CD4-positive, alpha-beta T cell treated with Interleukin-12 subunit alpha and Interleukin-12 subunit beta, for 1 hour (primary cell): Measurements from ENCODE around the gene OR8S1.

ENCODE experiments used
- DNase-seq: peaks from one replicate; pipeline ENCODE4 v3.0.0-alpha.2; 2020

Gene OR8S1

DNA sequence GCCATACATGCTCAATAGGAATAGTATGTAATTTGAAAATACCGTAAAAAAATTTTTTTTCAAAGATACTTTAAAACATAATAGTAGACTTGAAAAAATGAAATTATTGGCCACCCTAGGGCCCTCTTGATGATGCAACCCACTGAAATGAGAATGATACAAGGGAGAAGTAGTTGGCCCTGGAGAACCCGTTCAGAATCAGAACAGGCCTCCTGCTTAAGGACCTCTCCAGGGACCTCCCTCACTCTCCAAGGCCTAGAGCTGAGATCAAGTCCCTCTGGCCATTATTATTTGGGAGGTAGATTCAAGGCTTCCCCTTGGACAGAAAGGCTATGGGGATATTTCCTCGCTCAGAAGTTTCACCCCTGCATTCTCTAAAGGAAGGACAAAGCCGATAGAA, 32.5 kb downstream of the OR8S1 start:
- no peak for DNase-seq

- DNase-seq: no peak
Measured at GRCh38 chr12:48567731-48568130, 42.3 kb downstream of the OR8S1 start.

DNA sequence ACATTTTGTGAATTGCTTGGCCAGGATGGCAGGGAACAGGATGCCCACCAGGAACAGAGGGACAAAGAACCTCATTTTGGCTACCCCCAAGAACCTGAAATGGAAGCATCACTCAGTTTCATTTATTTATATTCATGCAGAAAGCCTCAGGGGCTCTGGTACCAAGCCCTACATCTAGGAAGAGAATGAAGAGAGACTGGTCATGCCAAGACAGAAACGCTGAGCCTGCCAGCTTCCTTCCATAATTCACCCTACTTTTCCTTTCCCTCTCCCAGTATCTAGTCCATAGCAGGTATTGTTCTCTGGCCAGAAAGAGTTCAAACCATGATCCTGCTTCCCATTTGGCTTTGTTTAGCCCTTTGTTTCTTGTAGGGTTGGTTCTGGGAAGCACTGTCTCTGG, 44.5 kb downstream of the OR8S1 start, which contains the start of gene LALBA:
Gene LALBA (minus strand): TSS at position 101 of the 400 bp plus-strand sequence. CDS start 26 bp downstream, at position 75.
- DNase-seq: no peak

DNA sequence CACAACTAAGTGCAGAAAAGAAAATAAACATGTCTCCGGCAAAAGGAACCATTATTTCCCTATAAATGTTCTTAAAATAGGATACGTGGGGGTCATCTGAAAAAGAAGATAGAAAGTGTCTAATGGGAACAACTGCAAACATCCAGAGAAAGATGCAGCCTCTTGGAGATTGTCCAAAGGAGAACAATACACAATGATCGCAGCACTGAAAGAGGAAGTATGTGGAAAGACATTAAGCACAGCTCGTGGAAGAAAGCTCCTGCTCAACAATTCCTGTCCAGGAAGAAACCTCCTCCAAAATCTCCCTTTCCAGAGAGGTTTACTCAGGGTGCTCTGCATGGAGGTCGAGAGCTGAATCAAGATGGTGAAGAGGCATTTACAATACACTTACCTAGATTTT, 46.9 kb downstream of the OR8S1 start:
- DNase-seq: no peak
